Liver (tissue), 9 donors: ENCODE data around the gene GPX7. TPM values are rescaled to one million over a fixed set of nuclear protein-coding genes. Genes with fewer than 3 reads are reported as not detected.

Source experiments
- DNase-seq: peaks from one replicate; pipeline ENCODE4 v3.0.0-alpha.2; 2017; ENCODE audit warnings: low spot score
- H3K27ac ChIP-seq, 2 donors: one replicate each; pipeline ENCODE4 v1.7.0; 2013; ENCODE audit warnings: inconsistent platforms in 2 of 2, low read length in 2 of 2, control low read depth in 1 of 2, low read depth in 1 of 2, mild to moderate bottlenecking in 1 of 2
- H3K27me3 ChIP-seq, 4 donors: one replicate each; pipeline versions ENCODE4 v1.6.1 to v1.7.0; 2013; ENCODE audit warnings: low read length in 3 of 4, inconsistent platforms in 1 of 4, mild to moderate bottlenecking in 1 of 4, moderate library complexity in 1 of 4; ENCODE audit not compliant: control insufficient read depth in 4 of 4, insufficient read depth in 4 of 4
- H3K36me3 ChIP-seq, 4 donors: one replicate each; pipeline versions ENCODE4 v1.6.1 to v1.7.0; 2013; ENCODE audit warnings: low read length in 3 of 4, mild to moderate bottlenecking in 3 of 4, low read depth in 1 of 4, moderate library complexity in 1 of 4; ENCODE audit not compliant: control insufficient read depth in 4 of 4, insufficient read depth in 3 of 4
- H3K4me1 ChIP-seq, 4 donors: one replicate each; pipeline versions ENCODE4 v1.6.1 to v1.7.0; 2013; ENCODE audit warnings: low read length in 3 of 4, mild to moderate bottlenecking in 3 of 4, moderate library complexity in 1 of 4; ENCODE audit not compliant: control insufficient read depth in 4 of 4, insufficient read depth in 4 of 4
- H3K4me3 ChIP-seq, 3 donors: one replicate each; pipeline versions ENCODE4 v1.6.1 to v1.7.0; 2013; ENCODE audit warnings: low read length in 3 of 3, control low read depth in 1 of 3, low read depth in 1 of 3, mild to moderate bottlenecking in 1 of 3
- H3K9ac ChIP-seq, 2 donors: one replicate each; pipeline ENCODE4 v1.7.0; 2013; ENCODE audit warnings: low read length in 2 of 2, mild to moderate bottlenecking in 2 of 2, moderate library complexity in 2 of 2, control low read depth in 1 of 2, low read depth in 1 of 2
- H3K9me3 ChIP-seq, 4 donors: one replicate each; pipeline versions ENCODE4 v1.6.1 to v1.7.0; 2013; ENCODE audit warnings: low read length in 3 of 4; ENCODE audit not compliant: control insufficient read depth in 4 of 4
- ATF3 ChIP-seq: IDR thresholded peaks from 2 replicates; pipeline ENCODE4 v1.6.1; 2016; ENCODE audit warnings: antibody characterized with exemption
- CTCF ChIP-seq: fragments of 150-350 bp; IDR thresholded peaks from 2 replicates; pipeline ENCODE4 v1.5.1; 2017; ENCODE audit warnings: improper control_type of control experiment, low read depth, low read length; ENCODE audit not compliant: missing input control
- EGR1 ChIP-seq, 2 donors: IDR thresholded peaks; 2 replicates each; pipeline ENCODE4 v1.6.1; 2016 to 2018; ENCODE audit warnings: antibody characterized with exemption in 2 of 2, low read depth in 2 of 2
- FOXA1 ChIP-seq: IDR thresholded peaks from 2 replicates; pipeline ENCODE4 v1.6.1; 2016; ENCODE audit warnings: antibody characterized with exemption
- FOXA2 ChIP-seq: IDR thresholded peaks from 2 replicates; pipeline ENCODE4 v1.6.1; 2016; ENCODE audit warnings: antibody characterized with exemption
- GABPA ChIP-seq, 2 donors: IDR thresholded peaks in 1 of 2; conservative IDR thresholded peaks in 1 of 2; 2 replicates each; pipeline ENCODE4 v1.6.1; 2016; ENCODE audit warnings: antibody characterized with exemption in 2 of 2, mild to moderate bottlenecking in 1 of 2, moderate library complexity in 1 of 2
- HNF4A ChIP-seq, 2 donors: conservative IDR thresholded peaks; 2 replicates each; pipeline ENCODE4 v1.6.1; 2016; ENCODE audit warnings: antibody characterized with exemption in 2 of 2, mild to moderate bottlenecking in 2 of 2
- HNF4G ChIP-seq: IDR thresholded peaks from 2 replicates; pipeline ENCODE4 v1.6.1; 2016; ENCODE audit warnings: antibody characterized with exemption
- JUND ChIP-seq, 2 donors: IDR thresholded peaks; 2 replicates each; pipeline ENCODE4 v1.6.1; 2016; ENCODE audit warnings: antibody characterized with exemption in 2 of 2
- MAX ChIP-seq: IDR thresholded peaks from 2 replicates; pipeline ENCODE4 v1.6.1; 2016; ENCODE audit warnings: antibody characterized with exemption
- NR2F2 ChIP-seq: IDR thresholded peaks from 2 replicates; pipeline ENCODE4 v1.6.1; 2016; ENCODE audit warnings: antibody characterized with exemption
- RAD21 ChIP-seq, 2 donors: IDR thresholded peaks; 2 replicates each; pipeline ENCODE4 v1.6.1; 2016; ENCODE audit warnings: antibody characterized with exemption in 2 of 2, mild to moderate bottlenecking in 2 of 2
- REST ChIP-seq: IDR thresholded peaks from 2 replicates; pipeline ENCODE4 v1.6.1; 2016; ENCODE audit warnings: antibody characterized with exemption, mild to moderate bottlenecking
- RXRA ChIP-seq, 2 donors: IDR thresholded peaks; 2 replicates each; pipeline ENCODE4 v1.6.1; 2017 to 2018; ENCODE audit warnings: antibody characterized with exemption in 2 of 2, mild to moderate bottlenecking in 1 of 2
- SP1 ChIP-seq: IDR thresholded peaks from 2 replicates; pipeline ENCODE4 v1.6.1; 2018; ENCODE audit warnings: antibody characterized with exemption, mild to moderate bottlenecking
- TAF1 ChIP-seq: conservative IDR thresholded peaks from 2 replicates; pipeline ENCODE4 v1.6.1; 2016; ENCODE audit warnings: antibody characterized with exemption, mild to moderate bottlenecking
- YY1 ChIP-seq: IDR thresholded peaks from 2 replicates; pipeline ENCODE4 v1.6.1; 2016; ENCODE audit warnings: antibody characterized with exemption, mild to moderate bottlenecking
- ZBTB33 ChIP-seq: IDR thresholded peaks from 2 replicates; pipeline ENCODE4 v1.6.1; 2016; ENCODE audit warnings: antibody characterized with exemption
- WGBS: extraction: QIAGEN DNeasy Blood & Tissue Kit; methylation state at CpG from one replicate; pipeline ENCODE4 v1.1.7; 2013; 5-methylcytosine and 5-hydroxymethylcytosine counted together
- polyA plus RNA-seq, 2 donors: library from polyadenylated mRNA; stranded (reverse) in 1 of 2; unstranded in 1 of 2; fragments of 200-250 nt in 1 of 2; fragments of >200 nt in 1 of 2; fragmentation: Nextera tagmentation in 1 of 2; extraction: Ambion mirVana in 1 of 2; gene quantifications; one replicate each; pipeline versions ENCODE4 v1.2.1 to v1.2.3, GENCODE V29; 2013 to 2015
- total RNA-seq, 2 donors: library from RNA; depleted of rRNA; stranded (reverse); fragments of >200 nt; gene quantifications; one replicate each; pipeline ENCODE4 v1.2.3, GENCODE V29; 2014
- donor health status: healthy.
- donor health status: healthy.
- donor health status: healthy.
- donor health status: healthy.
- donor health status: healthy.

Gene GPX7
- total and polyA plus RNA-seq, 4 donors, result 3.9 to 33.0 (median 5.8) TPM

GRCh38 chr1:52559875-52560274, 42.3 kb upstream of the GPX7 start:
- WGBS, result 92% methylated on average over 2 of the region's 2 CpGs
- Histone ChIP-seq H3K4me1 (no peaks in the 10 kb centered on the region), H3K9me3 (no peaks in the 10 kb centered on the region), H3K4me3 (no peak overlapping the region), H3K27me3 (no peaks in the 10 kb centered on the region), H3K9ac (no peak overlapping the region), H3K27ac (no peak overlapping the region), H3K36me3 (no peaks in the 10 kb centered on the region)
- no peak for DNase-seq
- TF ChIP-seq ATF3 (no peak), JUND (IDR thresholded peaks at IDR 0.05) (no peak), FOXA2 (no peak), EGR1 (IDR thresholded peaks at IDR 0.05; ENCODE audit: low read depth in 2 of 2) (no peak), HNF4G (no peak)

- WGBS, result 89% methylated on average over 3 of the region's 3 CpGs
These were observed 39.4 kb upstream of the GPX7 start for GRCh38 chr1:52562766-52563165.

GRCh38 chr1:52567943-52568342, 34.2 kb upstream of the GPX7 start:
- Histone ChIP-seq H3K27me3 (no peaks in the 10 kb centered on the region), H3K4me1 (no peaks in the 10 kb centered on the region), H3K9ac (no peak overlapping the region), H3K27ac (no peak overlapping the region), H3K9me3 (no peaks in the 10 kb centered on the region), H3K4me3 (no peak overlapping the region), H3K36me3 (no peaks in the 10 kb centered on the region)
- 70% methylated on average over 5 of the region's 5 CpGs for WGBS
- TF ChIP-seq REST, result no peak
- no peak for TF ChIP-seq FOXA1
- TF ChIP-seq HNF4A (conservative IDR thresholded peaks at IDR 0.05), result no peak
- no peak for TF ChIP-seq RXRA (IDR thresholded peaks at IDR 0.05)
- TF ChIP-seq EGR1 (IDR thresholded peaks at IDR 0.05; ENCODE audit: low read depth in 2 of 2), result no peak
- no peak for TF ChIP-seq GABPA (IDR thresholded peaks at IDR 0.05 in 1 of 2, conservative IDR thresholded peaks at IDR 0.05 in 1 of 2)
- no peak for TF ChIP-seq ATF3
- no peak for TF ChIP-seq MAX
- no peak for TF ChIP-seq JUND (IDR thresholded peaks at IDR 0.05)
- TF ChIP-seq NR2F2, result no peak
- no peak for TF ChIP-seq CTCF
- TF ChIP-seq YY1, result no peak
- TF ChIP-seq ZBTB33, result no peak
- TF ChIP-seq TAF1, result no peak
- no peak for TF ChIP-seq FOXA2
- TF ChIP-seq RAD21 (IDR thresholded peaks at IDR 0.05), result no peak
- no peak for TF ChIP-seq SP1
- DNase-seq, result no peak

More at GRCh38 chr1:52562766-52563165, 39.4 kb upstream of the GPX7 start:
- Histone ChIP-seq H3K9me3 (no peaks in the 10 kb centered on the region), H3K27me3 (no peaks in the 10 kb centered on the region), H3K9ac (no peak overlapping the region), H3K36me3 (no peaks in the 10 kb centered on the region), H3K4me1 (no peaks in the 10 kb centered on the region), H3K27ac (no peak overlapping the region), H3K4me3 (no peak overlapping the region)
- no peak for TF ChIP-seq HNF4A (conservative IDR thresholded peaks at IDR 0.05)
- no peak for DNase-seq
